COLO668 (cell line): Measurements from ENCODE around the gene GCSAML.

Experiments used
- DNase-seq: peaks from one replicate; lab custom pipeline; 2025; ENCODE audit not compliant: unreplicated experiment; lab: John Stamatoyannopoulos, UW

The GCSAML gene

GRCh38 chr1:247574236-247574635, 25.3 kb downstream of the GCSAML start:
- DNase-seq = no peak

- DNase-seq = no peak
Measured at GRCh38 chr1:247574664-247575063, 25.7 kb downstream of the GCSAML start.

GRCh38 chr1:247576514-247576913, 27.6 kb downstream of the GCSAML start:
- no peak for DNase-seq

GRCh38 chr1:247578946-247579460, 30.1 kb downstream of the GCSAML start:
- DNase-seq = no peak

- no peak for DNase-seq
Measured at GRCh38 chr1:247588060-247588459, 39.1 kb downstream of the GCSAML start, which contains the start of gene OR2G2. Gene OR2G2 (plus strand): TSS chr1:247588360. CDS start chr1:247588360, 0 bp downstream.

- DNase-seq = no peak
Measured at GRCh38 chr1:247605286-247605685, 56.4 kb downstream of the GCSAML start, which contains the start of gene OR2G3. Gene OR2G3 (plus strand): TSS chr1:247605586. CDS start chr1:247605586, 0 bp downstream.

GRCh38 chr1:247613405-247613804, 64.5 kb downstream of the GCSAML start:
- DNase-seq = no peak

- no peak for DNase-seq
Measured at GRCh38 chr1:247614625-247615024, 65.7 kb downstream of the GCSAML start.
